Ramos (cell line): ENCODE data around the gene TSNAXIP1.
"Not testable (repeated sequence)": the region's sequence is repeated elsewhere in the genome, so short reads cannot be mapped to it uniquely, and the experiment has no call there.

Experiments used
- in situ Hi-C: fragments of 300-500 bp; cut with MboI; formaldehyde crosslinking; loops from one replicate; pipeline ENCODE4 v1.14.3; 2022; ENCODE audit warnings: low sequenced_read_pairs; ENCODE audit not compliant: unreplicated experiment

TSNAXIP1 gene

DNA sequence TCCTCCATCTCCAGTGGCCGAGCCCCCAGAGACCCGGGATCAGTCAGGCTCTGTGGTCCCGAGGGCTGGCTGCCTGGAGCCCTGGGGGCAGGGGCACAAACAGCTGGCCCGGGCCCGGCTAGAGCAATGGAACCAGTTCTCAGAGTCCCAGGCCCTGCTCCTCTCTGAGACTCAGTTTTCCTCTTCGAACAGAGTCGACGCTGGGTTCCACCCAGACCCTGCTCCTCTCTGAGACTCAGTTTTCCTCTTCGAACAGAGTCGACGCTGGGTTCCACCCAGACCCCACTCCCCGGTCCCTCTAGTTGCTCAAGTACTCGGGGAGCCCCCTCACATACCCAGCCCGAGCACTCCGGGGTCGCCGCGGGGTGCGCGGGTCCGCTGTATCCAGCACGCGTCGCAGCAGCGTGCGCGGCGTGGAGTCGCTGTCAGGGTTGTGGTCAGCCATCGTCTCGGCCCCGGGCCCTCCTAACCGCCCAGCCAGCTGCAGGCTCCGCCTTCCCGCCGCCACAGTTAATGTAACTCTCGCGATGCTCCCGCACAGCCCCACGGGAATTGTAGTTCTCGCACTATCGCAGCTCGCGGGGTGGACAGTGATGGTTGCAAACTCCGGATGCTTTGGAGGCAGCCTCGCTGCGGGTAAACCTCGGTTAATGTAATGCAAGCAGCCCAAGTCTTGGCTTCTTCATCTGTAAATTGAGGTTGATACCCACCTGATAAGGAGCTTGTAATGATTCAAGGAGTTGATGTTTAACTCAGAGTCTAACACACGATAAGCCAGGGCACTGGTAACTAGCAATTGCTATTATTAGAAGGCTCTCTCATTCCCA lies 26.9 kb downstream of the TSNAXIP1 start:
- in situ Hi-C loops, result no loop called here

DNA sequence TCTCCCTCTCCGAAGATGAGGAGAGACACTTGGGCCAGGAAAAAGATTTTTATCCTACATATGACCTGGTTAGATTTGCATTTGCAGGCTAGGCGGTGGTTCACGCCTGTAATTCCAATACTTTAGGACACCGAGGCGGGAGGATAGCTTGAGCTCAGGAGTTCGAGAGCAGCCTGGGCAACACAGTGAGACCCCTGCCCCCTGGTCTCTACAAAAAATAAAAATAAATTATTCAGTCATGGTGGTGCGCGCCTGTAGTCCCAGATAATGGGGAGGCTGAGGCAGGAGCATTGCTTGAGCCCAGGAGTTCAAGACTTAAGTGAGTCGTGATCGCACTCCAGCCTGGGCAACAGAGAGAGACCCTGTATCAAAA lies 27.5 kb downstream of the TSNAXIP1 start:
- in situ Hi-C loops, result no loop called here

DNA sequence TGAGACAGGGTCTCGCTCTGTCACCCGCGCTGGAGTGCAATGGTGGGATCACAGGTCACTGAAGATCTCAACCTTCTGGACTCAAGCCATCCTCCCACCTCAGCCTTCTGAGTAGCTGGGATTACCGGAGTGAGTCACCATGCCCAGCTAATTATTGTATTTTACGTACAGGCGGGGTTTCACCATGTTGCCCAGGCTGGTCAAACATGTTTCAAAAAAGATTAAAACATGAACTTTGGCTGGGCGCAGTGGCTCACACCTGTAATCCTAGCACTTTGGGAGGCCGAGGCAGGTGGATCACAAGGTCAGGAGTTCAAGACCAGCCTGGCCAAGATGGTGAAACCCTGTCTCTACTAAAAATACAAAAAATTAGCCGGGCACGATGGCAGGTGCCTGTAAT lies 30.5 kb downstream of the TSNAXIP1 start:
- in situ Hi-C loops, result not testable (repeated sequence)

DNA sequence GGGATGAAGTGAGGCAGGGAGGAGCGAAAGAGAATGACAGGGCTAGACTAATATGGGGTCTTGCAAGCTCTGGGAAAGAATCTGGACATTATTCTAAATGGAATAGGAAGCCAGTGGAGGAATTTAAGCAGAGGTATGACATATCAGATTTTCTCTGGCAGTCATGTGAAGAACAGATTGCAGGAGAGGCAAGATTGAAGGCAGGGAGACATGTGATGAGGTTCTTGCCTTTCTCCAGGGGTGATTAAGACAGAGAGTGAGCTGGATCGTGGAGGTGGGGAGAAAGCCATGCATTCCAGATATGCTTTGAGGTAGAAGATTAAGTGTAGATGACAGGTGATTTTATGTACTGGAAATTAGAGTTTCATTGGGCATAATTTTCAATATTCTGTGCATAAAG lies 31.1 kb downstream of the TSNAXIP1 start:
- in situ Hi-C loops, result no loop called here

DNA sequence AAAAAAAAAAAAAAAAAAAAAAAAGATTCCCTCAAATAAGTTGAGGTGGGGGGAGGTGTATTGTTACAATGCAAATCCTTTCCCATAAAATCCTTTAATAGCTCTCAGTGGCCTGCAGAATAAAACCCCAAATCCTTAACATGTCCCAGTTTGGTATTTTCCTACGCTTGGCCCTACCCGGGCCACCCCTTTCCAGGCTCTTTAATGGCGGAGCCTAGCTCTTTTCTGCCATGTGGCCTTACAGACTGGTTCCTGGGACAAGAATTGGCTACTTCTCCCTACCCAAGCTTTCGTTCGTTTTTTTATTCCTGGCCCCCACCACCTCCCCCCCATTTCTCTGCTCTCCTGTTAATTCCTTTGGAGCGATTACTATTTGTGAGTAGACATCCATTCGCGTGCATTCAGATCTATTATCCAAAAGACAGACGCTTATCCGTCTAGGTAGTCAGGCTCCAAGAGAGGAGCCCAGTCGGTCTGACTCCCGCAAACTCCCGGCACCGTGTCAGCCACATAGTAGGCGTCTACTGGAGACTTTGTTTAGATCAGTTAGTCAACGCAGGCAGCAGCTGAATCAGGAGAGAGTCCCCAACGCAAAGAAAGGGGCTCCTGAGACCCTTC lies 34.6 kb downstream of the TSNAXIP1 start:
- in situ Hi-C loops, result no loop called here

DNA sequence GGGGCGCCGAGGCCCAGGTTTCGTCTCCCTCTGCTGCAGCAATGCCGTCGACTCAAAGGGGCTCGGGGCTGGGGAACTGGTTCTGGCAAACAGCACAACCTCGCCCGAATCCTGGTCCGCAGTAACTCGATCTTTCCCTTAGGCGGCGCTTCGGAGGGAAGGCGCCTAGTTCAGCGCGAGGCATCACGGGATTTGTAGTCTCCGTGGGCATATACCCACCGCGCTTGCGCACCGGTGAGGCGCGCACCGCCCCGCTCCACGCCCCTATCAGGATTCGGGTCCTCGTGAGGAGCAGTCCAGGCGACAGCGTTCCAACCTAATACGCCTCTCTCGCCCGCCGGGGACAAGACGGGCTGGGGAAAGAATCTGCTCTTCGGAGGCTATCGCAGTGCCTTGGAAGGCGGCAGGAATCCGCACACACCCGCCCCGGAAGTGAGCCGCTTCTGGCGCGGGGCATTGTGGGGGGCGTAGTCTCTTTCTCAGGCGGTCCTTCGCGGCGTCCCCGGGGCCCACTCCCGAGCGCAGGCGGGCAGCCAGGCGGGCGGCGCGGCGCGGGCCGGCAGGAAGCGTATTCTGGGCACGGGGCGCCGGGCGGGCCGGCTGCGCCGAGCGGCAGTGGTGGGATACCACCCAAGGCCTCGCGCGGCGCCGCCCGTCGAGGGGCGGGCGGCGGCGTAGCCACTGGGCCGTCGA lies 35.3 kb downstream of the TSNAXIP1 start, which contains the start of gene THAP11:
Gene THAP11 (plus strand): TSS at position 505 of the 693 bp plus-strand sequence. CDS start 235 bp downstream, outside the sequence.
- in situ Hi-C loops, result no loop called here

DNA sequence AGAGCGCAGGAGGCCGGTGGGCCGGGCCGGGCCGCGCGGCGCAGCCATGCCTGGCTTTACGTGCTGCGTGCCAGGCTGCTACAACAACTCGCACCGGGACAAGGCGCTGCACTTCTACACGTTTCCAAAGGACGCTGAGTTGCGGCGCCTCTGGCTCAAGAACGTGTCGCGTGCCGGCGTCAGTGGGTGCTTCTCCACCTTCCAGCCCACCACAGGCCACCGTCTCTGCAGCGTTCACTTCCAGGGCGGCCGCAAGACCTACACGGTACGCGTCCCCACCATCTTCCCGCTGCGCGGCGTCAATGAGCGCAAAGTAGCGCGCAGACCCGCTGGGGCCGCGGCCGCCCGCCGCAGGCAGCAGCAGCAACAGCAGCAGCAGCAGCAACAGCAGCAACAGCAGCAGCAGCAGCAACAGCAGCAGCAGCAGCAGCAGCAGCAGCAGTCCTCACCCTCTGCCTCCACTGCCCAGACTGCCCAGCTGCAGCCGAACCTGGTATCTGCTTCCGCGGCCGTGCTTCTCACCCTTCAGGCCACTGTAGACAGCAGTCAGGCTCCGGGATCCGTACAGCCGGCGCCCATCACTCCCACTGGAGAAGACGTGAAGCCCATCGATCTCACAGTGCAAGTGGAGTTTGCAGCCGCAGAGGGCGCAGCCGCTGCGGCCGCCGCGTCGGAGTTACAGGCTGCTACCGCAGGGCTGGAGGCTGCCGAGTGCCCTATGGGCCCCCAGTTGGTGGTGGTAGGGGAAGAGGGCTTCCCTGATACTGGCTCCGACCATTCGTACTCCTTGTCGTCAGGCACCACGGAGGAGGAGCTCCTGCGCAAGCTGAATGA lies 36.0 kb downstream of the TSNAXIP1 start:
- in situ Hi-C loops, result no loop called here

DNA sequence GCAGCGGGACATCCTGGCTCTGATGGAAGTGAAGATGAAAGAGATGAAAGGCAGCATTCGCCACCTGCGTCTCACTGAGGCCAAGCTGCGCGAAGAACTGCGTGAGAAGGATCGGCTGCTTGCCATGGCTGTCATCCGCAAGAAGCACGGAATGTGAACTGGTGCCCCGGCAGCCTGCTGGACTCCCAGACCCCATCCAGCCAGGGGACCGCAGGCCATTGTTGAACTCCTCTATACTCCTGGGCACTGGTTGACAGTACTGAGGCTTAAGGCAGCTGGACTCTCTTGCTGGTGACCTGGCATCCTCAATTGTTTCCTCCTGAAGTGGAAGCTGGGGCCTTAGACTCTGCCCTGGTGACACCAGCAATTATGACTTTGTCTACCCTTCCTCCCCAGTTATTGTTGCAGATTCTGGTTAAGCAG lies 36.7 kb downstream of the TSNAXIP1 start:
- in situ Hi-C loops, result no loop called here

DNA sequence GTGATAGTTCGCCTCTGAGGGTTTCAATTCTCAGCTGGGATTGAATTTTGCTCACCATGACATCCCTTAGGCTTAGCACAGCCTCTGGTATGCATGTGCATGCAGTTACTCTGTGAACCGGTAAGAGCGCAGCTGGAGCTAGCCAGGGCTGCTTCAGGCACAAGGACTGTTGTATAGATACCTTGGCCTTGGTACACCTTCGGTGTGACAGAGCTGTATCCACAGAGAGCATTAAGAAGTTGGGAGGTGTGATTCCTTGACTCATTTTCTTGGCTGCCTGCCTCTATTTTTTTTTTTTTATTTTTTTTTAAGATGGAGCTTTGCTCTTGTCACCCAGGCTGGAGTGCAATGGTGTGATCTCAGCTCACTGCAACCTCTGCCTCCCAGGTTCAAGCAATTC lies 37.8 kb downstream of the TSNAXIP1 start:
- in situ Hi-C loops, result no loop called here

DNA sequence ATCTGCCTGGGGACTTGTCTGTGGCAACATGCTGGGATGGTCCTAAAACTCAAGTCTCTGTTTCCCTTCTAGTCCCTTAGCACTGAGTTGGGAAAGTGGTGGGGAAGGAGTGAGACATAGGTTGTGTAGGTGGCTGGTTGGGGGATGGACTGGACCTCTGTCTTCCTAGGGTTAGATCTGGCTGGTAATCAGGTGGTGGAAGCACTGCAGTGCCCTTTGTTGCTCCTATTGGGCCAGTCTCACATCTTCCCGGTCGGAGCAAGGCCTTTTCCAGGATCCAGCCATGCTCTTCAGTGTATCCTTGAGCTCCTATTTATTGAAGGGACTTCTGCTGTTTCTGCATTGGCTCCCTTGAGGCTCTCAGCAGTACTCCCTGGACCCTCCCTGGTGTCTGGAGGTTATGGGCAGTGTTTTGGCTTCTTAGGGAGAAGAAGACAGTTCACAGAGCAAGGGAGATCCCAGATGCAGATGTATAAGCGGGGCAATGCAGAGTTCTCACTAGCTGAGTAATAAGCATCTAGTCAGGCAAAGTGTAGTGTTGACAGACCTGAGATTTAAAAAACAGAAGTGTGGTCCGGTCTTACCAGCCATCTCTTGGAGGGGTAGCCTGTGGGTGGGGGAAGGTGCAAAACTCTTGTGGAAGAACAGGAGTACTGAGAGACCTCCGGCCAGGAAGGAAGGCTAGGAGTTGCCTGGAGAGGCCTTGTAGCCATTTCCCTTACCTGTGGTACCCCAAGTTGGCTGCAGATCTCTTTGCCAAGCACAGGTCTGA lies 38.8 kb downstream of the TSNAXIP1 start:
- in situ Hi-C loops, result no loop called here

DNA sequence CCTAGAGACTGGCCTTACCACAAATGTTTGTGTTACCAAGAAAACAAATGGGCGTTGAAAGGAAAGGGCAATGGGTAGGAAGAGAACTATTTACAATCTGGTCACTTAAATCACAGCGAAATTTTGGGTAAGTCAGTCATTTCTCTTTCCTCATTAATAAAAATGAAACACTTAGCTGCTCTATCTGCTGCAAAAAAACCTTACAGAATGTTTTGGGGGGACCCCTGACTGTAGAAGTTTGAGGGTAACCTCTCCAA lies 39.3 kb downstream of the TSNAXIP1 start:
- in situ Hi-C loops, result no loop called here

DNA sequence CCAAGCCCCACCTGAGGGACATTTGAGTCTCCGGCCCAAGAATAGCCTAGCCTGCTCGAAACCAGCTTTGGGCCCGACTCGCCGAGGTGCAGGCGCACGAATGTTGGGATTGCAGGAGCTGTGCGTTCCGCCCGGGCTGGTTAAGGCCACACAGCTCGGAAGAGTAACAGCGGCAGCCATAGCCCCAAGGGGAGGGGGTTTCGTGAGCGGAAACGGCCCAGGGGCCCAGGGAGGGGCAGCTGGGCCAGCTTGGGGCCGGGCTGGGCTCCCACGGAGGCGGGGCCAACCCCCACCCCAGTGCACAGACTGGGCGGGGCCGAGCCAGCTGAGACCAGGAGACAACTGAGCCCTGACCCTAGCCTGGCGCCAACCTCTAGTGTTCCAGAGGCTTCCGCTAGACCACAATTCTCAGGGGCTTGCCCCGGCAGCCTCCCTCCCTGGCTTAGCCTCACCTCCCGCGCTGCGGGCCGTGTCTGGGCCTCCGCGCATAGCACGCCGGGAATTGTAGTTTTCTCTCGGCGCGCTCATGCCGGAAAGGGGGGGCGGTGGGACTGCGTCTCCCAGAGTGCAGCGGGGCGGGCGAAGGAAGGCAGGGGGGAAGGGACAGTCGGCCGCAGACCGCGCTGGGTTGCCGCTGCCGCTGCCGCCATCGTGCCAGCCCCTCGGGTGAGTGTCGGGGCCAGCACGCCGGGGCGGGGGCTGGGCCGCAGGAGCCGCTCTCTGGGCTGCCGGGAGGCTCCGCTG lies 39.8 kb downstream of the TSNAXIP1 start, which contains the start of gene NUTF2:
Gene NUTF2 (plus strand): TSS at position 614 of the 744 bp plus-strand sequence. CDS start 18,198 bp downstream, outside the sequence.
- in situ Hi-C loops, result no loop called here

DNA sequence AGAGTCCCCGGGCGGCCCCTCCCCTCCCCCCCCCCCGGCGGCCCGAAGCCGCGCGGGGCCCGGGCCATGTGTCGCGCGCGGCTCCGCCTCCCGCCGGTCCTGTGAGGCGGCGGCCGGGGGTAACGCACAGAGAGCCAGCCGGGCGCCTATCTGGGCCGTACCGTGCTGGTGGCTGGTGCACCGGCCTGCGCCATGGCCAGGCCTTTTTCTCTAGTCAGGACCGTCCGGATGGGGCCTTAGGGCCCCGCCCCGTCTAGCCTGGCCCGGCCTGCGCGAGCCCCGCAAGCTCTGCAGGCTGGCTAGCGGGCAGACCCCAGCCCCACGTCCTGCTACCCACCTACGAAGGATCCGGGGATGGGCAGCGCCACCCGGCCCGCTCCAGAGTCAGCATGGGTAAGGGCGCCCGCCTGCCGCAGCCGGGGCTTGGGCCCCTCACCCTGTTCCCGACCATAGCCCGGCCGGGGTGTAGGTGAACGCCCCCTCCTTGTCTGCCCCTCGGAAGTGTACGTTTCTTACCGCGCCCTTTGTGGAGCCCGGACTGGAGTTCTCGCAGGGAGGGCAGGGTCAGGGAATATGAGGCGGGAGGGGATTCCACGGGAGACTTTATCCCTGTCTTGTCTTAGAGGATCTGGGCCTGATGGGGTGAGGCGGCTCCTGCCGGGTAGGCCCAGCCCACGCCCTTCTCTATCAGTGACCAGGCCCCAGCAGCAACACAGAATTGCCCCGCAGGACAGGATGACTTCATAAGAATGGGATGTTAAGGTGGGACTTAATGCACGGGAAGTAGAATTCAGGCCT lies 40.6 kb downstream of the TSNAXIP1 start, which contains the start of gene CENPT:
Gene CENPT (minus strand): TSS at position 630 of the 798 bp plus-strand sequence. CDS start 13,834 bp downstream, outside the sequence.
- in situ Hi-C loops, result no loop called here

DNA sequence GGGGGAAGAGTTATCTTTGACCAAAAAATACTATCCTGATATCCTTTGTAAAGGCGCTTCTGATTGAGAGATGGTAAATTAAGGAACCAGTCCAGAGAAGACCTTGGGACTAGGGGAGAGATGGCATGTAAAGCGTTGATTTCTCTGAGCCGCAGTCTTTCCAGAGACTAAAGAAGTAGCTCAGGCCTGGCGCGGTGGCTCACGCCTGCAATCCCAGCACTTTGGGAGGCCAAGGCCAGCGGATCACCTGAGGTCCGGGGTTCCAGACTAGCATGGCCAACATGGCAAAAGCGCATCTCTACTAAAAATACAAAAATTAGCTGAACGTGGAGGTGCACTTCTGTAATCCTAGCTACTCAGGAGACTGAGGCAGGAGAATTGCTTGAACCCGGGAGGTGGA lies 41.4 kb downstream of the TSNAXIP1 start:
- in situ Hi-C loops, result no loop called here

DNA sequence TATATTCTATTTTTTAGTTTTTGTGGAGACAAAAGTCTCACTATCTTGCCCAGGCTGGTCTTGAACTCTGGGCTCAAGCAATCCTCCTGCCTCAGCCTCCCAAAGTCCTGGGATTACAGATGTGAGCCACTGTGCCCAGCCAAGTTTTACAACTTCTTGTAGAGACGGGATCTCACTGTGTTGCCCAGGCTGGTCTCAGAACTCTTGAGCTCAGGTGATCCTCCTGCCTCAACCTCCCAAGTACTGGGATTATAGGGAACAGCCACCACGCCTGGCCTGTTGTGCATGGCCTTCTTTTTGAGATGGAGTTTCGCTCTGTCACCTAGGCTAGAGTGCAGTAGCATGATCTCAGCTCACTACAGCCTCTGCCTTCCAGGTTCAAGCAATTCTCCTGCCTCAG lies 47.0 kb downstream of the TSNAXIP1 start:
- in situ Hi-C loops, result no loop called here

DNA sequence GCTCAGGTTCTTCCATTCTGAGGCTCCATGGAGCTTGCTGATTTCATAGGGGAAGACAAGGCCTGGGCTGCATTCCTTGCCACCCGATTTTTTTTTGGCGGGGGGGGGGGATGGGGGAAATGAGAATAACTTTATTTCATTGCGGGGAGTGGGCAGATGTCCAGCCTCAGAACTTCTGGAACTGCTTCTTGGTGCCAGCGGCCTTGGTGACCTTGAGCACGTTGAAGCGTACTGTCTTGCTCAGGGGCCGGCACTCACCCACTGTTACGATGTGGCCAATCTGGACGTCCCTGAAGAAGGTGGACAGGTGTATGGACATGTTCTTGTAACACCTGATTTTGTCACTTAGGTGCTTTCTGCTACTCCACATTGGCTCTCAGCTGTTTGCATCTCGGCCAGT lies 49.1 kb downstream of the TSNAXIP1 start:
- in situ Hi-C loops, result no loop called here

DNA sequence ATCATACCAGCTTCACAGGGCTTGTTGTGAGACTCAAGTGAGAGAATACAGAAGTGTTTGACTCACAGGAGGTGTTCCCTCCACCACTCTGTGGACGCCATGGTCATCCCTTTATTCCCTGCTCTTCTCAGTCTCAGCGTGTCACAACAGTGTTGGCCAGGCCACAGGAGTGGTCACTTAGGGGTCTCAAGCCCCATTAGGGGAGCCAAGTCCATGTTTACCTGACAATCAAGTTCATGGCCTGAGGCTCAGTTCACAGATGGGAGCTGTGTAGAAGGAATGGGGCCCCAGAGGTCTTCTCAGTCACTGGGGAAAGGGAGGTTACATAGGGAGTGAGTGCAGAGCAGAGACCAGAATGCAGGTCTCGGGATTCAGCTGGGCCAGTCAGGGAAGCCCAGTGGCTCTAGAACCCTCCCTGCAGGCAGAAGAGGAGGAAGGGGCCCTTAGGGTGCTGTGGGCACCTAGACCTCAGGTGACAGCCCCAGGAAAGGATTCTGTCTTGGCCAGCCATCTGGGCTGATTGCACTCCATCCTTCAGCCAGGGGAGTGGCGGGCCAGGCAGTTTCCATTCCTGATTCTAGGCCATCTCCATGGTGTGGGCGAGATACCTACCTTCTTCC lies 50.3 kb downstream of the TSNAXIP1 start:
- in situ Hi-C loops, result no loop called here
